WI38 (cell line): ENCODE results near the gene RAB3B.
A peak's percentile ranks its signal among the peaks of the same experiment; 100 is the strongest.

Experiments used
- H3K4me3 ChIP-seq: 2 replicates; pipeline ENCODE4 v1.5.1; 2011; ENCODE audit warnings: low read depth, mild to moderate bottlenecking, control low read depth, low read length
- CTCF ChIP-seq: IDR thresholded peaks from 2 replicates; pipeline ENCODE4 v1.5.1; 2012; ENCODE audit warnings: low read depth, mild to moderate bottlenecking, control low read depth, low read length

The RAB3B gene

GRCh38 chr1:51927029-51927428 lies 63.5 kb downstream of the RAB3B start:
- TF ChIP-seq CTCF = no peak
- no peak overlapping the region for H3K4me3 ChIP-seq

GRCh38 chr1:51926171-51926812 lies 64.2 kb downstream of the RAB3B start:
- TF ChIP-seq CTCF = peak; percentile 48
- no peak overlapping the region for H3K4me3 ChIP-seq

- no peak overlapping the region for H3K4me3 ChIP-seq
- no peak for TF ChIP-seq CTCF
These were observed 66.0 kb downstream of the RAB3B start for GRCh38 chr1:51924455-51924854.

- TF ChIP-seq CTCF = no peak
- H3K4me3 ChIP-seq = no peak overlapping the region
These were observed 68.5 kb downstream of the RAB3B start for GRCh38 chr1:51922040-51922439.

GRCh38 chr1:51920130-51920529 lies 70.4 kb downstream of the RAB3B start:
- H3K4me3 ChIP-seq = no peak overlapping the region
- TF ChIP-seq CTCF = no peak

- H3K4me3 ChIP-seq = no peak overlapping the region
- no peak for TF ChIP-seq CTCF
These were observed 70.8 kb downstream of the RAB3B start for GRCh38 chr1:51919684-51920083.

- no peak overlapping the region for H3K4me3 ChIP-seq
- no peak for TF ChIP-seq CTCF
These were observed 73.7 kb downstream of the RAB3B start for GRCh38 chr1:51916587-51917405.
